Right atrium auricular region (tissue), 2 donors: Measurements from ENCODE around the gene DCPS. TPM values are rescaled to one million over a fixed set of nuclear protein-coding genes. Genes with fewer than 3 reads are reported as not detected.
A peak's percentile ranks its signal among the peaks of the same experiment; 100 is the strongest.
"Not testable (repeated sequence)": the region's sequence is repeated elsewhere in the genome, so short reads cannot be mapped to it uniquely, and the experiment has no call there.

Experiments used
- DNase-seq: peaks from one replicate; pipeline ENCODE4 v3.0.0-alpha.2; 2019; ENCODE audit warnings: low spot score
- H3K27ac ChIP-seq, 2 donors: fragments of 200-600 bp; sonication (generic); 1 replicate in 1 of 2; 2 replicates in 1 of 2; pipeline ENCODE4 v1.5.1; 2016 to 2019
- H3K27me3 ChIP-seq, 2 donors: fragments of 200-600 bp; sonication (generic); one replicate each; pipeline versions ENCODE4 v1.5.1 to v1.6.0; 2017 to 2019
- H3K36me3 ChIP-seq: fragments of 200-600 bp; sonication (generic); one replicate; pipeline ENCODE4 v1.5.1; 2016
- H3K4me1 ChIP-seq, 2 donors: fragments of 200-600 bp; sonication (generic); one replicate each; pipeline versions ENCODE4 v1.5.1 to v1.6.0; 2017 to 2019
- H3K4me3 ChIP-seq, 2 donors: fragments of 200-600 bp; sonication (generic); 1 replicate in 1 of 2; 2 replicates in 1 of 2; pipeline ENCODE4 v1.5.1; 2017 to 2019; ENCODE audit warnings: mild to moderate bottlenecking in 1 of 2, moderate library complexity in 1 of 2
- H3K9me3 ChIP-seq, 2 donors: fragments of 200-600 bp; sonication (generic); one replicate each; pipeline ENCODE4 v1.5.1; 2019
- total RNA-seq, 2 donors: library from RNA; depleted of rRNA; stranded (reverse); fragments of >200 nt; gene quantifications; one replicate each; pipeline ENCODE4 v1.1.0, GENCODE V29; 2016
- TF ChIP-seq, protein P1 (sequence below), 2 donors: fragments of 200-600 bp; sonication (generic); IDR thresholded peaks; one replicate each; pipeline ENCODE4 v1.5.1; 2019; ENCODE audit warnings: antibody characterized with exemption in 2 of 2

The DCPS gene
- total RNA-seq, 2 donors from 2014 or later, result 12.1 to 14.1 TPM

DNA sequence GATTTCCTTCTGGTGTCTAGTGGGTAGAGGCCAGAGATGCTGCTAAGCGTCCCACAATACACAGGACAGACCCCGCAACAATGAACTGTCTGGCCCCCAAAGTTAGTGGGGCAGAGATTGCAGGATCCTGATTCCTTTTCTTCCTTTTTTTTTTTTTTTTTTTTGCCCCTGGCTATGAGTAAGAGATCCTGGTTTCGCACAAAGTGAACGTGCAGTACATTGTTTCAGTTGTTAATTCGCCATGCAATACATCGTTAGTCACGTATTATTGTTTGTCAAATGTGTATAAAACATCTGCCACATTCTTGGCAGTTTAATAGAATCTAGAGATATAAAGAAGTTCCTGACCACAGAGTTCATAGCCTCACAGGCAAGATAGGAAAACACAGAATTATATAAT, 71.9 kb downstream of the DCPS start:
- DNase-seq, result no peak
- H3K36me3 ChIP-seq, result no peaks in the 10 kb centered on the region
- peak overlapping the region; percentile 67 to 72 for H3K27ac ChIP-seq
- no peak overlapping the region for H3K4me3 ChIP-seq
- no peaks in the 10 kb centered on the region for H3K27me3 ChIP-seq
- TF ChIP-seq, protein P1, sequence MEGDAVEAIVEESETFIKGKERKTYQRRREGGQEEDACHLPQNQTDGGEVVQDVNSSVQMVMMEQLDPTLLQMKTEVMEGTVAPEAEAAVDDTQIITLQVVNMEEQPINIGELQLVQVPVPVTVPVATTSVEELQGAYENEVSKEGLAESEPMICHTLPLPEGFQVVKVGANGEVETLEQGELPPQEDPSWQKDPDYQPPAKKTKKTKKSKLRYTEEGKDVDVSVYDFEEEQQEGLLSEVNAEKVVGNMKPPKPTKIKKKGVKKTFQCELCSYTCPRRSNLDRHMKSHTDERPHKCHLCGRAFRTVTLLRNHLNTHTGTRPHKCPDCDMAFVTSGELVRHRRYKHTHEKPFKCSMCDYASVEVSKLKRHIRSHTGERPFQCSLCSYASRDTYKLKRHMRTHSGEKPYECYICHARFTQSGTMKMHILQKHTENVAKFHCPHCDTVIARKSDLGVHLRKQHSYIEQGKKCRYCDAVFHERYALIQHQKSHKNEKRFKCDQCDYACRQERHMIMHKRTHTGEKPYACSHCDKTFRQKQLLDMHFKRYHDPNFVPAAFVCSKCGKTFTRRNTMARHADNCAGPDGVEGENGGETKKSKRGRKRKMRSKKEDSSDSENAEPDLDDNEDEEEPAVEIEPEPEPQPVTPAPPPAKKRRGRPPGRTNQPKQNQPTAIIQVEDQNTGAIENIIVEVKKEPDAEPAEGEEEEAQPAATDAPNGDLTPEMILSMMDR (IDR thresholded peaks at IDR 0.05), result no peak
- H3K4me1 ChIP-seq, result peaks cover 0 to 65% of the 10 kb centered on the region in 2 donors
- H3K9me3 ChIP-seq, result no peaks in the 10 kb centered on the region

DNA sequence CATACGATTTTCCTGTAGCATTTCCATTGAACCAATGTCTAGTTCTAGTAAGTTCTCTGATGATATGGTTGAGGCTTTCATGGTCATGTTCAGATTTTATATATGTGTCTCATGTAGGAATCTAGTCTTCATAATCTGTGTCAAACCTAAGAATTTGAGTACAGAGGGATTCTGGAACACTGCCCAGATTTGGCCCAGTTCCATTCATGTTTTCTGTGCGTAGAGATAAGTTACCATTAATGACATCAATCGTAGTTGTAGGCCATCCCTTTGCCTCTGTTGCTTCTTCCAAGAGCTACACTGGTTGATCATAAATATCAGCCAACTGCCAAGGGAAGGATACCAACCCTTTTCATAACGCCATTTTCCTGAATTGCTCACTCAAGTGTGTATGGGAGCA, 74.9 kb downstream of the DCPS start:
- Histone ChIP-seq H3K36me3 (no peaks in the 10 kb centered on the region), H3K27me3 (no peaks in the 10 kb centered on the region), H3K4me1 (peaks cover 0 to 68% of the 10 kb centered on the region in 2 donors), H3K27ac (peak overlapping the region in 1 of 2 donors; percentile 7), H3K9me3 (no peaks in the 10 kb centered on the region), H3K4me3 (no peak overlapping the region)
- no peak for DNase-seq
- TF ChIP-seq, protein P1 (IDR thresholded peaks at IDR 0.05), result no peak

DNA sequence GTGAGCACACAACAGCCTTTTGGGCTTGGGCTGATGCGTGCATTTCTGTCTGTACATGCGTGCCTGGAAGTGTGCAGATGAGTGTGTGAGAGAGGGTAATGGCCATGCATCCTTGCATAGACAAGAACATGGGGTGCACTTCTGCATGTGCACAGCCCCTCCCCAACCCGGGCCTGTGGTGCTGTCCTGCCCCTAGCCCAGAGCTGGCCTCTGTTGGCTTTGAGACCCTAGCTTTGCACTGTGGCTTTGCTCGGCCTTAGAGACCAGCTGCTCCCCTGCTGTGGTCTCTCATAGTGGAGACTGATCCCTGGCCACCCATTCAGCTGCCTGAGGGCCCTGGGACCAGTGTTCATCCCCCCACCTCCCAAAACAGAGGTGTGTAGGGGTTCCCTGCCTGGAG, 77.0 kb downstream of the DCPS start:
- no peak overlapping the region for H3K27ac ChIP-seq
- TF ChIP-seq, protein P1 (IDR thresholded peaks at IDR 0.05), result no peak
- DNase-seq, result no peak
- H3K27me3 ChIP-seq, result no peaks in the 10 kb centered on the region
- H3K9me3 ChIP-seq, result no peaks in the 10 kb centered on the region
- H3K4me1 ChIP-seq, result peaks cover 0 to 71% of the 10 kb centered on the region in 2 donors
- H3K4me3 ChIP-seq, result no peak overlapping the region
- H3K36me3 ChIP-seq, result no peaks in the 10 kb centered on the region

DNA sequence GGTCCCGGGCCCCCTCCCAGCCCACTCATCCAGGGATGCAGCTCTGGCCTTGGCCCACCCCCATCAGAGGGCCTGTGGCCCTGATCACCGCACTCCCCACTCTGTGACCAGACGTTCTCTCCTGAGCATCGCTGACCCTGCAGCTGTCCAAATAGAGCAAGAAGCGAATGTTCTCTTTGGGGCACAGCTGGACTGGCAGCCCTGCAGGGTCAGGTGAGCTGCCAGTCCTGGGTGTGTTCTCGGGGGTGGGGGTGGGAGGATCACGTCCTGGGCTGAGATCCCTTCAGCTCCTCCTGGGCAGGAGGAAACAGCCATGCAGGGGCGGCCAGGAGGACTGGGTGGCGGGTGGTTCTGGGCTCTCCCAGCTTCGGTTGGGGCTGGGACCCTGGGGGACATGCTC, 78.1 kb downstream of the DCPS start:
- H3K27me3 ChIP-seq, H3K36me3 ChIP-seq, H3K27ac ChIP-seq, H3K4me3 ChIP-seq, DNase-seq, H3K9me3 ChIP-seq: not testable (repeated sequence)
- peaks cover 0 to 73% of the 10 kb centered on the region in 2 donors for H3K4me1 ChIP-seq

DNA sequence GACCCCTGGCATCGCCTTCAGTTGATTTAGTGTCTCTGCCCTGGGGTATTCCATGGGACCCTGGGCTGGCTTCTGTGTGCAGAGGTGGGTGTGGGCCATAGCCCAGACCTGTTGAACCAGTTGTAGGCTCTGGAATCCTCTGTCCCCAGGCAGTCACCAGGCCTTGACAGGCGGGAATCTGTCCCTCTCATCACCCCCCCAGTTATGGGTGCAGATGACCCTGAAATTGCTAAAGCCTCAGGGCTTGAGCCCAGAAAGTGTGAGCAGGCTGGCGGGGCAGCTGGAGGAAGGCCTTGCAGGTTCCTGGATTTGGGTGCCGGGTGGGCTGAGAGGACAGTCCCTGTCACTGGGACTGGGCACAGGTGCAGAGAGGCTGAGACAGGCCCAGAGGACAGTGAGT, 78.8 kb downstream of the DCPS start:
- not testable (repeated sequence) for H3K36me3 ChIP-seq, H3K4me3 ChIP-seq, H3K27me3 ChIP-seq, DNase-seq, H3K9me3 ChIP-seq
- Histone ChIP-seq H3K4me1 (peaks cover 0 to 77% of the 10 kb centered on the region in 2 donors), H3K27ac (peak overlapping the region in 1 of 2 donors; percentile 55)

DNA sequence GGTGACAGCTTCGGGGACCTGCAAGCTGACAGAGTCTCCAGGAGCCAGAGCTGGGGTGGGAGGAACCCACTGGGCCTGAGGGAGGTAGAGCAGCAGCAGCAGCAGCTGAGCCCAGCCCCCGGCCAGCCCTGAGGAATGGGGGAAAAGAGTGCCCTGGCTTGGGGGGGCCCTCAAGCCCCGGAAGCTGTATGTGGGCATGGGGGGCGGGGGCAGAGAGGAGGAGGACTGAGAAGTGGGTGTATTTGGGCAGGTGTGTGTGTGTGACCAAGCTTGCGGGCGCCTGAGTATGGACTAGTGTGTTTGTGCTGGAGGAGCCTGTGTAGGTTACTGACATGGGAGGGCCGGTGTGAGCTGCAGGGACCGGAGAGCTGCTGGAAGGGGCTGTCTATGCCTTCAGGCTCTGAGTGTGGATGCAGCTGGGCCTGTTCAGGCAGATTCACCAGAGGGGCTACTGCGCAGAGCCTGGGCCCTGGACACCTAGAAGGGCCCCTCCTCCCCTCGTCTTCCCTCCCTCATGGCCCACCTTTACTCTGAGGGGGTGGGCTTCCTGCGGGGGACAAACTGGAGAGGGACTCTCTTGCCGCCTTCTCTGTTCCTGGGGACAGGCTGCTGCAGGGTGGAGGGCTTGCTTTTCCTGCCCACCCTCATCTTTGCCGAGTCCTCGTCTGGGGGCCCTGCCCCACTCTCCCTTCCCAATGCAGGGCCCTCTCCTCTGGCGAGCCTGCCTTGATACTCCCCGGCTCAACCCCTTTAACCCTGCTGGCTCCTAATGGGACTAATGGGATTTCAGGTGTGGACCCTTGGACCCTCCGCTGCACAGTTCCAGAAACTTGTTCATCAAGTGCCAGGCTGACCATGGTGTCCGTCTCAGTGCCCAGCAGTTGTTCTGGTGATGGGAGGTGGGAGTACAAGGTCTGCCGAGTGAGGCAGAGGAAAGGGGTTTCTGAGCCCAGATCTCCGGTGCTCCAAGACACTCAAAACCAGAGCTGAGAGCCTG, 79.8 kb downstream of the DCPS start:
- DNase-seq, result no peak
- Histone ChIP-seq H3K36me3 (no peaks in the 10 kb centered on the region), H3K27me3 (no peaks in the 10 kb centered on the region), H3K27ac (peak overlapping the region; percentile 13 to 55), H3K4me3 (no peak overlapping the region), H3K9me3 (no peaks in the 10 kb centered on the region), H3K4me1 (peaks cover 0 to 77% of the 10 kb centered on the region in 2 donors)
- TF ChIP-seq, protein P1 (IDR thresholded peaks at IDR 0.05), result no peak
